CD4-positive, CD25-positive, alpha-beta regulatory T cell (primary cell): ENCODE results near the gene C19orf44. TPM values are rescaled to one million over a fixed set of nuclear protein-coding genes. Genes with fewer than 3 reads are reported as not detected.

Source experiments
- ATAC-seq, 2 donors: fragments of 150-1000 bp; cut with Tn5 transposase; one replicate each; pipeline ENCODE4 v1.10.0; 2021; ENCODE audit warnings: low read depth in 2 of 2, moderate number of reproducible peaks in 2 of 2, moderate library complexity in 1 of 2
- DNase-seq, 3 donors: peaks; one replicate each; pipeline versions ENCODE4 v3.0.0 to v3.0.0-alpha.2; 2012 to 2022; ENCODE audit warnings: mixed read lengths in 1 of 3
- H3K27ac ChIP-seq: one replicate; pipeline ENCODE4 v1.7.0; 2013; ENCODE audit warnings: mild to moderate bottlenecking, low read length; ENCODE audit not compliant: insufficient read depth, poor library complexity, severe bottlenecking
- H3K27me3 ChIP-seq: one replicate; pipeline ENCODE4 v1.7.0; 2013; ENCODE audit warnings: low read length; ENCODE audit not compliant: control insufficient read depth, insufficient read depth
- H3K36me3 ChIP-seq: one replicate; pipeline ENCODE4 v1.7.0; 2013; ENCODE audit warnings: mild to moderate bottlenecking, low read length, moderate library complexity; ENCODE audit not compliant: control insufficient read depth, insufficient read depth
- H3K4me1 ChIP-seq: 2 replicates; pipeline ENCODE4 v1.7.0; 2013; ENCODE audit warnings: mild to moderate bottlenecking, low read length; ENCODE audit not compliant: insufficient read depth, control insufficient read depth, poor library complexity, severe bottlenecking
- H3K4me3 ChIP-seq: one replicate; pipeline ENCODE4 v1.7.0; 2013; ENCODE audit warnings: low read depth, mild to moderate bottlenecking, low read length, moderate library complexity
- H3K9me3 ChIP-seq, 2 experiments: 1 replicate in 1 of 2; 2 replicates in 1 of 2; pipeline ENCODE4 v1.7.0; 2013; ENCODE audit warnings: low read length in 2 of 2, mild to moderate bottlenecking in 1 of 2, moderate library complexity in 1 of 2; ENCODE audit not compliant: control insufficient read depth in 2 of 2
- H3K27ac Mint-ChIP-seq, 3 donors: one replicate each; pipeline ENCODE4 v1.8.0; 2020 to 2022; ENCODE audit warnings: mild to moderate bottlenecking in 3 of 3, mixed read lengths in 3 of 3, moderate library complexity in 2 of 3
- H3K27me3 Mint-ChIP-seq: one replicate; pipeline ENCODE4 v1.8.0; 2022; ENCODE audit warnings: mild to moderate bottlenecking, mixed read lengths
- H3K36me3 Mint-ChIP-seq: one replicate; pipeline ENCODE4 v1.8.0; 2020; ENCODE audit warnings: mixed read lengths
- H3K4me1 Mint-ChIP-seq, 4 donors: one replicate each; pipeline ENCODE4 v1.8.0; 2020 to 2022; ENCODE audit warnings: mixed read lengths in 4 of 4, mild to moderate bottlenecking in 1 of 4
- H3K4me3 Mint-ChIP-seq, 4 donors: one replicate each; pipeline ENCODE4 v1.8.0; 2020 to 2022; ENCODE audit warnings: mild to moderate bottlenecking in 4 of 4, mixed read lengths in 4 of 4, moderate library complexity in 3 of 4
- H3K9me3 Mint-ChIP-seq, 7 donors: one replicate each; pipeline ENCODE4 v1.8.0; 2020 to 2022; ENCODE audit warnings: mixed read lengths in 7 of 7, mild to moderate bottlenecking in 3 of 7, moderate library complexity in 2 of 7
- polyA plus RNA-seq, 4 donors: library from polyadenylated mRNA; unstranded; fragments of 300-500 nt; fragmentation: Illumina TruSeq; gene quantifications; one replicate each; pipeline ENCODE4 v1.2.3, GENCODE V29; 2021
- total RNA-seq: library from RNA; stranded (reverse); gene quantifications from one replicate; pipeline ENCODE4 v1.2.3, GENCODE V29; 2022

The C19orf44 gene
- total and polyA plus RNA-seq, 5 donors from 2014 or later, result 0.76 to 1.9 (median 1.5) TPM; not detected in 1

DNA sequence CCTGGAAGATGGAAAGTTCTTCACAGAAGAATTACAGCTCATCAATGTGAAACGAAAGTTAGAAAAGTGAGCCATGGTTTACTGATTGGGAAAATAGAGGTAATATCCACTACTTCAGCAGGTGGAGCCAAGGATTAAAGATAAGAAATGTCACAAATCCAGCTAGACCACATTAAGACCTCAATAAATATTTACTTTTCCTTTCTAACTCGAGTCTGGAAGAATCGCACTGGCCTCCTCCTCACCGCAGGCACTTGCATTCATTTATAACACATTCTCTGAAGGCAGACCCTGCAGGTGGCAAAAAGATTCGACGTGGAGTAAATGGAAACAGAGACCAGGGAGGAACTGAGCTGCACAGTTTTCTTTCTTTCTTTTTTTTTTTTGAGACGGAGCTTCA, 68.6 kb downstream of the C19orf44 start:
- Histone ChIP-seq H3K4me3 (no peak overlapping the region), H3K27me3 (no peaks in the 10 kb centered on the region), H3K9me3 (no peaks in the 10 kb centered on the region), H3K27ac (peak overlapping the region; percentile 92), H3K36me3 (peaks cover 40% of the 10 kb centered on the region), H3K4me1 (peaks cover 34% of the 10 kb centered on the region)
- peaks cover 40% of the 10 kb centered on the region for H3K36me3 Mint-ChIP-seq
- peak overlapping the region; percentile 63 to 98 (median 86) for H3K27ac Mint-ChIP-seq
- H3K9me3 Mint-ChIP-seq, result no peaks in the 10 kb centered on the region
- DNase-seq (no peak), ATAC-seq (no peak)
- peaks cover 6 to 55% (median 22%) of the 10 kb centered on the region in 4 donors for H3K4me1 Mint-ChIP-seq
- H3K4me3 Mint-ChIP-seq, result peak overlapping the region in 2 of 4 donors; percentile 31 to 44
- no peaks in the 10 kb centered on the region for H3K27me3 Mint-ChIP-seq

DNA sequence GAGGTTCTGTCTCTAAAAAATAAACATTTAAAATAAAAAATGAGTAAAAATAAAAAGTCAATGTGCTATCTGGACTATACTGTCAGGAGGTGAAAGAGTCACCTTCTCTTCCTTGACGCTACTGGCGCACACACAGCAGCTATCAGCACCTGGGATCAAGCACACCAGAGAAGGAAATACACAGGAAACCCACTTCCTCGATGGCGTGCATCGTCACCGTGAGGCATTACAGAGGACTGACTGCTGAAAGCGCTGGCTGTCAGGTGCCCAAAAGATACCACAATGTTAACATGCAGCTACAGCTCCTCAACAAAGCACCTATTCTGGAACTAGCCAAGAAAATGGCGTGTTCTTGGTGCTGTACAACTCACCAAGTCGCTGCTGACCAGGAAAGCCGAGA, 70.0 kb downstream of the C19orf44 start:
- H3K4me1 ChIP-seq, result peaks cover 37% of the 10 kb centered on the region
- H3K9me3 Mint-ChIP-seq, result no peaks in the 10 kb centered on the region
- no peaks in the 10 kb centered on the region for H3K27me3 Mint-ChIP-seq
- peak overlapping the region; percentile 85 to 93 (median 88) for H3K4me3 Mint-ChIP-seq
- no peaks in the 10 kb centered on the region for H3K9me3 ChIP-seq
- H3K27me3 ChIP-seq, result no peaks in the 10 kb centered on the region
- H3K4me1 Mint-ChIP-seq, result peaks cover 6 to 67% (median 23%) of the 10 kb centered on the region in 4 donors
- H3K27ac Mint-ChIP-seq, result peak overlapping the region; percentile 98 to 100 (median 99)
- peak overlapping the region; percentile 69 for H3K4me3 ChIP-seq
- ATAC-seq (peak; percentile 100), DNase-seq (peak; percentile 78 to 96 (median 92))
- peak overlapping the region; percentile 92 for H3K27ac ChIP-seq
- H3K36me3 Mint-ChIP-seq, result peaks cover 35% of the 10 kb centered on the region
- peaks cover 34% of the 10 kb centered on the region for H3K36me3 ChIP-seq

DNA sequence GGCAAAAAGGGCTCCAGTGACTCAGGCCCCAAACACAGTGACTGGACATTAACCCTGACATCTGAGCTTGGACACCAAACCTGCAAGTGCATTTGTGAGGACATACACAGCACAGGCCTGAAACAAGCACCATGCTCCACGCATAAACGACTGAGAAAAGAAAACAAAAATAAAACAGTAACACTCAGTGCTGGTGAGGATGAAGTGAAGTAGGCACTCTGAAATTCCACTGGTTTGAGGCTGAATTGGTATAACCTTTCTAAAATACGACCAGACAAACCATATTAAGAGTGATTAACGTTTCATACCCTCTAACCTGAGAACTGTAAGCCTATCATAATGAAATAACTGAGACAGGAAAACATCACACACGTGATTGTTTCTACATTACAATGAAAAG, 70.5 kb downstream of the C19orf44 start:
- Histone ChIP-seq H3K4me1 (peaks cover 42% of the 10 kb centered on the region), H3K27ac (peak overlapping the region; percentile 92), H3K36me3 (peaks cover 28% of the 10 kb centered on the region), H3K27me3 (no peaks in the 10 kb centered on the region), H3K4me3 (peak overlapping the region; percentile 69), H3K9me3 (no peaks in the 10 kb centered on the region)
- peak overlapping the region; percentile 85 to 93 (median 88) for H3K4me3 Mint-ChIP-seq
- DNase-seq, result no peak
- no peak for ATAC-seq
- peak overlapping the region; percentile 98 to 100 (median 99) for H3K27ac Mint-ChIP-seq
- no peaks in the 10 kb centered on the region for H3K9me3 Mint-ChIP-seq
- no peaks in the 10 kb centered on the region for H3K27me3 Mint-ChIP-seq
- H3K36me3 Mint-ChIP-seq, result peaks cover 29% of the 10 kb centered on the region
- H3K4me1 Mint-ChIP-seq, result peaks cover 6 to 73% (median 23%) of the 10 kb centered on the region in 4 donors

DNA sequence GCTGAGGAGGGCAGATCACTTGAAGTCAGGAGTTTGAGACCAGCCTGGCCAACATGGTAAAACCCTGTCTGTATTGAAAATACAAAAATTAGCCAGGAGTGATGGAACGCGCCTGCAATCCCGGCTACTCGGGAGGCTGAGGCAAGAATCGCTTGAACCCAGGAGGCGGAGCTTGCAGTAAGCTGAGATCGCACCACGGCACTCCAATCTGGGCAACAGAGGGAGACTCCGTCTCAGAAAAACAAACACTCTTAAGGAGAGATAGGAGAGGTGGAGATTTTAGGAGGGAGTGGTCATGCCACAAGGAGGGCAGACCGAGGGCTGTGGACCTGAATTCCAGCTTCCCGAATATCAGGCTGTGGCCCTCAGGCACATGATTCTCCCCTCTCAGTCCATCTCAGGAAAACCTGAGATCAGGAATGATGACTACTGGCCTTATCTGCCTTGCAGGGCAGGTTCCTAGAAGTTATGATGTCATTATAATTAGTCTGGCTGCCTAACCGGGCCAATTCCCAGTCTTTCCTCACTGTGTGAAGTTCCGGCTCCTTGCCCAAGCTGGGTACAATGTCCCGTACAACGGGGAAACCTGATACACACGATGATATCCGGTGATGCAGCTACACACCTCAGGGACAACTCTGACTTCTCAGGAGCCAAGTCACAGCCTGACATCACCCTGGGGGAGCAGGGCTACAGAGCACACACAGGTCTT, 73.6 kb downstream of the C19orf44 start:
- H3K36me3 Mint-ChIP-seq, result peaks cover 15% of the 10 kb centered on the region
- peak overlapping the region; percentile 29 for H3K27ac ChIP-seq
- peak overlapping the region; percentile 26 for H3K4me3 ChIP-seq
- peak overlapping the region; percentile 62 to 86 (median 86) for H3K4me3 Mint-ChIP-seq
- no peaks in the 10 kb centered on the region for H3K9me3 Mint-ChIP-seq
- H3K27me3 ChIP-seq, result no peaks in the 10 kb centered on the region
- H3K27me3 Mint-ChIP-seq, result no peaks in the 10 kb centered on the region
- peaks cover 6 to 88% (median 34%) of the 10 kb centered on the region in 4 donors for H3K4me1 Mint-ChIP-seq
- ATAC-seq (no peak), DNase-seq (no peak)
- no peaks in the 10 kb centered on the region for H3K9me3 ChIP-seq
- peak overlapping the region; percentile 38 to 98 (median 90) for H3K27ac Mint-ChIP-seq
- peaks cover 9% of the 10 kb centered on the region for H3K36me3 ChIP-seq
- H3K4me1 ChIP-seq, result peaks cover 66% of the 10 kb centered on the region

Other genes starting within 250 kb of the C19orf44 start
- 725 TPM for gene KLF2, start 171.6 kb upstream of the C19orf44 start, total RNA-seq
- gene KLF2, start 171.6 kb upstream of the C19orf44 start, polyA plus RNA-seq, result 100 to 1,000 TPM in 2 of 4 donors, 10 to 100 TPM in 2; 95.1 to 139 (median 118) TPM
- 47.8 TPM for gene EPS15L1, start 24.4 kb upstream of the C19orf44 start, total RNA-seq
- gene EPS15L1, start 24.4 kb upstream of the C19orf44 start, polyA plus RNA-seq, result 1 to 10 TPM; 8.5 to 9.1 (median 8.8) TPM
- not detected for gene CALR3, start 227 bp upstream of the C19orf44 start, total RNA-seq
- gene CALR3, start 227 bp upstream of the C19orf44 start, polyA plus RNA-seq, result not detected
- 57.2 TPM for gene CHERP, start 46.0 kb downstream of the C19orf44 start, total RNA-seq
- 10 to 100 TPM in 1 of 4 donors, 1 to 10 TPM in 3; 4.8 to 13.7 (median 8.4) TPM for gene CHERP, start 46.0 kb downstream of the C19orf44 start, polyA plus RNA-seq
- gene SLC35E1, start 76.0 kb downstream of the C19orf44 start, total RNA-seq, result 93.1 TPM
- gene SLC35E1, start 76.0 kb downstream of the C19orf44 start, polyA plus RNA-seq, result 10 to 100 TPM; 19.0 to 28.5 (median 24.6) TPM
- gene MED26, start 131.8 kb downstream of the C19orf44 start, total RNA-seq, result 62.5 TPM
- gene MED26, start 131.8 kb downstream of the C19orf44 start, polyA plus RNA-seq, result 1 to 10 TPM; 2.9 to 4.6 (median 3.9) TPM
- 71.0 TPM for gene SMIM7, start 163.8 kb downstream of the C19orf44 start, total RNA-seq
- 10 to 100 TPM; 61.5 to 73.1 (median 65.6) TPM for gene SMIM7, start 163.8 kb downstream of the C19orf44 start, polyA plus RNA-seq
- gene TMEM38A, start 164.7 kb downstream of the C19orf44 start, total RNA-seq, result 1.0 TPM
- 1 to 10 TPM; 2.7 to 5.7 (median 3.8) TPM for gene TMEM38A, start 164.7 kb downstream of the C19orf44 start, polyA plus RNA-seq
- gene NWD1, start 223.5 kb downstream of the C19orf44 start, total RNA-seq, result not detected
- gene NWD1, start 223.5 kb downstream of the C19orf44 start, polyA plus RNA-seq, result not detected